Measurements from ENCODE around the gene MRC2.

DNA sequence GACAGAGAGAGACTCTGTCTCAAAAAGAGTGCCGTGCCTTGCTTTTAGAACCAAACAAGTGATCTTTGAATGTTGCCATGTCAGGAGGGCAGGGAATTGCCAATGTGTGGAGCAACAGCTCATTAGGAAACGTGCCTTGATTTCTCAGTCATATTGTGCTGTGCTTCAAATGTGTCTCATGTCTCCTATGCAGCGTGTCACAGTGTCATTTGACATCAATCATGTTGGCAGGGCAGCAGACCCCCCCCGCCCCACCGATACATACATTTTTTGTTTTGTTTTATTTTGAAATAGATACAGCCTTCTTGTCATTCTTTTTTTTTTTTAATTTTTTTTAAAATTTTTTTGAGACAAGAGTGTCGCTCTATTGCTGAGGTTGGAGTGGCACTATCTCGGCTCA lies 22.1 kb downstream of the MRC2 start:
- no peak for TF ChIP-seq TAF1 (IDR thresholded peaks at IDR 0.05; ENCODE audit: borderline replicate concordance, low read depth, low read length)
- TF ChIP-seq POLR2A (IDR thresholded peaks at IDR 0.05; ENCODE audit: low read depth, low read length), result no peak
